GM19372 (cell line): ENCODE measurements around the gene NOL3.

Source experiments
- ATAC-seq: cut with Tn5 transposase; IDR thresholded peaks from one replicate; pipeline ENCODE4 v1.9.1; 2021; ENCODE audit warnings: mild to moderate bottlenecking, low read depth, moderate library complexity; ENCODE audit not compliant: unreplicated experiment

NOL3 gene

GRCh38 chr16:67169011-67169451, 1.3 kb upstream of the NOL3 start:
- no peak for ATAC-seq

- no peak for ATAC-seq
Measured at GRCh38 chr16:67169642-67170167, 633 bp upstream of the NOL3 start.

GRCh38 chr16:67170949-67171649, 761 bp downstream of the NOL3 start:
- no peak for ATAC-seq

- ATAC-seq = no peak
Measured at GRCh38 chr16:67173323-67173722, 3.0 kb downstream of the NOL3 start.

GRCh38 chr16:67173808-67174705, 3.7 kb downstream of the NOL3 start:
- ATAC-seq = peak; percentile 38

GRCh38 chr16:67174706-67175231, 4.4 kb downstream of the NOL3 start:
- no peak for ATAC-seq

- ATAC-seq = no peak
Measured at GRCh38 chr16:67176662-67177061, 6.3 kb downstream of the NOL3 start.

GRCh38 chr16:67177743-67178699, 7.7 kb downstream of the NOL3 start:
- no peak for ATAC-seq

- no peak for ATAC-seq
Measured at GRCh38 chr16:67179421-67180080, 9.2 kb downstream of the NOL3 start.

GRCh38 chr16:67180166-67180565, 9.8 kb downstream of the NOL3 start:
- no peak for ATAC-seq

GRCh38 chr16:67181346-67181745, 11.0 kb downstream of the NOL3 start:
- ATAC-seq = no peak

- no peak for ATAC-seq
Measured at GRCh38 chr16:67182288-67182687, 11.9 kb downstream of the NOL3 start.

GRCh38 chr16:67183284-67183626, 12.9 kb downstream of the NOL3 start:
- no peak for ATAC-seq

- ATAC-seq = peak; percentile 93
Measured at GRCh38 chr16:67183627-67184452, 13.5 kb downstream of the NOL3 start, which contains the start of gene MATCAP1. MATCAP1 (minus strand) TSS chr16:67183963; CDS start chr16:67180610, 3,353 bp downstream.

- ATAC-seq = no peak
Measured at GRCh38 chr16:67184453-67184994, 14.2 kb downstream of the NOL3 start.

GRCh38 chr16:67184995-67185650, 14.8 kb downstream of the NOL3 start:
- ATAC-seq = no peak

- ATAC-seq = no peak
Measured at GRCh38 chr16:67185651-67186134, 15.4 kb downstream of the NOL3 start.

- ATAC-seq = no peak
Measured at GRCh38 chr16:67186550-67186950, 16.2 kb downstream of the NOL3 start.
